Naive thymus-derived CD8-positive, alpha-beta T cell (primary cell): ENCODE data around the gene CHST11. TPM values are rescaled to one million over a fixed set of nuclear protein-coding genes. Genes with fewer than 3 reads are reported as not detected.

Source experiments
- ATAC-seq, 2 donors: fragments of 150-1000 bp; cut with Tn5 transposase in 1 of 2; sonication (Bioruptor Pico), chemical (Tn5 transposase) in 1 of 2; 1 replicate in 1 of 2; 2 replicates in 1 of 2; pipeline ENCODE4 v1.10.0; 2021; ENCODE audit warnings: mild to moderate bottlenecking in 2 of 2, moderate library complexity in 2 of 2
- POLR2A ChIA-PET: fragments of 350-600 bp; sonication (Branson Sonifier 250); formaldehyde crosslinking; loops from one replicate; lab custom pipeline; 2021; ENCODE audit warnings: antibody characterized with exemption; lab: Charles Lee
- DNase-seq, 10 donors: peaks; one replicate each; pipeline versions ENCODE4 v3.0.0 to v3.0.0-alpha.2; 2020 to 2022
- H3K27ac Mint-ChIP-seq, 10 donors: one replicate each; pipeline ENCODE4 v1.8.0; 2020 to 2022; ENCODE audit warnings: mild to moderate bottlenecking in 10 of 10, mixed read lengths in 10 of 10, moderate library complexity in 4 of 10, inconsistent platforms in 1 of 10
- H3K27me3 Mint-ChIP-seq, 5 donors: one replicate each; pipeline ENCODE4 v1.8.0; 2021 to 2022; ENCODE audit warnings: mixed read lengths in 5 of 5
- H3K36me3 Mint-ChIP-seq, 3 donors: one replicate each; pipeline ENCODE4 v1.8.0; 2020 to 2022; ENCODE audit warnings: mixed read lengths in 3 of 3, mild to moderate bottlenecking in 2 of 3, inconsistent platforms in 1 of 3
- H3K4me1 Mint-ChIP-seq, 4 donors: one replicate each; pipeline ENCODE4 v1.8.0; 2021 to 2022; ENCODE audit warnings: mixed read lengths in 4 of 4
- H3K4me3 Mint-ChIP-seq, 10 donors: one replicate each; pipeline ENCODE4 v1.8.0; 2020 to 2022; ENCODE audit warnings: mild to moderate bottlenecking in 10 of 10, mixed read lengths in 10 of 10, moderate library complexity in 6 of 10, inconsistent platforms in 1 of 10
- H3K9me3 Mint-ChIP-seq, 9 donors: one replicate each; pipeline ENCODE4 v1.8.0; 2020 to 2022; ENCODE audit warnings: mixed read lengths in 9 of 9, mild to moderate bottlenecking in 3 of 9, inconsistent platforms in 1 of 9, moderate library complexity in 1 of 9
- polyA plus RNA-seq, 3 donors: library from polyadenylated mRNA; unstranded; fragments of 300-500 nt; fragmentation: Illumina TruSeq; gene quantifications; one replicate each; pipeline ENCODE4 v1.2.3, GENCODE V29; 2021
- total RNA-seq, 8 experiments: library from RNA in 2 of 8; stranded (reverse) in 2 of 8; gene quantifications; one replicate each; pipeline ENCODE4 v1.2.3 and lab custom pipeline; 2021 to 2026

Gene CHST11
- total and polyA plus RNA-seq, 5 experiments from 2014 or later: 23.1 to 35.6 (median 26.8) TPM

- DNase-seq (no peak), ATAC-seq (no peak)
- H3K4me3 Mint-ChIP-seq: peak overlapping the region; percentile 87 to 100 (median 94)
- peak overlapping the region; percentile 22 to 96 (median 78) for H3K27ac Mint-ChIP-seq
- H3K27me3 Mint-ChIP-seq: no peaks in the 10 kb centered on the region
- peaks cover 0 to 3% (median 0%) of the 10 kb centered on the region in 9 donors for H3K9me3 Mint-ChIP-seq
- H3K36me3 Mint-ChIP-seq: peaks cover 0 to 5% (median 0%) of the 10 kb centered on the region in 3 donors
- H3K4me1 Mint-ChIP-seq: peaks cover 5 to 44% (median 35%) of the 10 kb centered on the region in 4 donors
- POLR2A ChIA-PET: interaction anchor here (0.5 to 3.4 kb wide), 4 partner anchors 11 to 174 kb away, joined by 3 to 25 read pairs (median 4); no protein-coding TSS in a partner anchor
Observed at GRCh38 chr12:104455578-104456416, 951 bp upstream of the CHST11 start.

- H3K4me1 Mint-ChIP-seq: peaks cover 9 to 56% (median 47%) of the 10 kb centered on the region in 4 donors
- DNase-seq (peak; percentile 19 to 69 (median 48)), ATAC-seq (peak; percentile 40 to 54)
- H3K27ac Mint-ChIP-seq: peak overlapping the region; percentile 88 to 98 (median 95)
- H3K4me3 Mint-ChIP-seq: peak overlapping the region; percentile 93 to 100 (median 98)
- POLR2A ChIA-PET: interaction anchor here (0.7 to 3.4 kb wide), 16 partner anchors 10 to 535 kb away, joined by 3 to 25 read pairs (median 4); no protein-coding TSS in a partner anchor
- H3K27me3 Mint-ChIP-seq: no peaks in the 10 kb centered on the region
- H3K36me3 Mint-ChIP-seq: peaks cover 0 to 5% (median 0%) of the 10 kb centered on the region in 3 donors
- no peaks in the 10 kb centered on the region for H3K9me3 Mint-ChIP-seq
Observed at GRCh38 chr12:104456950-104457745, 400 bp downstream of the CHST11 start.

- peak; percentile 45 to 70 (median 52) for DNase-seq
- Mint-ChIP-seq H3K27me3 (no peaks in the 10 kb centered on the region), H3K36me3 (peaks cover 0 to 5% (median 0%) of the 10 kb centered on the region in 3 donors), H3K27ac (peak overlapping the region; percentile 93 to 98 (median 96)), H3K4me3 (peak overlapping the region; percentile 93 to 100 (median 98)), H3K9me3 (no peaks in the 10 kb centered on the region), H3K4me1 (peaks cover 12 to 65% (median 56%) of the 10 kb centered on the region in 4 donors)
- POLR2A ChIA-PET: interaction anchor here (0.6 to 3.4 kb wide), 23 partner anchors 9 to 534 kb away, joined by 3 to 25 read pairs (median 4); no protein-coding TSS in a partner anchor
- peak; percentile 47 to 52 for ATAC-seq
Observed at GRCh38 chr12:104457746-104458693, 1.3 kb downstream of the CHST11 start.

- H3K27ac Mint-ChIP-seq: peak overlapping the region; percentile 89 to 98 (median 94)
- DNase-seq (no peak), ATAC-seq (no peak)
Observed at GRCh38 chr12:104458694-104459367, 2.1 kb downstream of the CHST11 start.

GRCh38 chr12:104459368-104459909 is 2.7 kb downstream of the CHST11 start:
- peak overlapping the region; percentile 91 to 100 (median 94) for H3K4me3 Mint-ChIP-seq
- peak overlapping the region; percentile 89 to 98 (median 94) for H3K27ac Mint-ChIP-seq
- POLR2A ChIA-PET: interaction anchor here (1.3 to 3.4 kb wide), 7 partner anchors 11 to 255 kb away, joined by 4 to 25 read pairs (median 6); no protein-coding TSS in a partner anchor
- ATAC-seq (no peak), DNase-seq (no peak)
- H3K27me3 Mint-ChIP-seq: no peaks in the 10 kb centered on the region
- peaks cover 20 to 76% (median 69%) of the 10 kb centered on the region in 4 donors for H3K4me1 Mint-ChIP-seq
- H3K36me3 Mint-ChIP-seq: peaks cover 0 to 5% (median 0%) of the 10 kb centered on the region in 3 donors
- H3K9me3 Mint-ChIP-seq: no peaks in the 10 kb centered on the region

More at GRCh38 chr12:104458694-104459367, 2.1 kb downstream of the CHST11 start:
- H3K36me3 Mint-ChIP-seq: peaks cover 0 to 5% (median 0%) of the 10 kb centered on the region in 3 donors
- POLR2A ChIA-PET: interaction anchor here (0.6 to 3.4 kb wide), 13 partner anchors 11 to 255 kb away, joined by 3 to 25 read pairs (median 5); no protein-coding TSS in a partner anchor
- H3K27me3 Mint-ChIP-seq: no peaks in the 10 kb centered on the region
- H3K9me3 Mint-ChIP-seq: no peaks in the 10 kb centered on the region
- peaks cover 19 to 70% (median 64%) of the 10 kb centered on the region in 4 donors for H3K4me1 Mint-ChIP-seq
- peak overlapping the region; percentile 91 to 100 (median 94) for H3K4me3 Mint-ChIP-seq

DNA sequence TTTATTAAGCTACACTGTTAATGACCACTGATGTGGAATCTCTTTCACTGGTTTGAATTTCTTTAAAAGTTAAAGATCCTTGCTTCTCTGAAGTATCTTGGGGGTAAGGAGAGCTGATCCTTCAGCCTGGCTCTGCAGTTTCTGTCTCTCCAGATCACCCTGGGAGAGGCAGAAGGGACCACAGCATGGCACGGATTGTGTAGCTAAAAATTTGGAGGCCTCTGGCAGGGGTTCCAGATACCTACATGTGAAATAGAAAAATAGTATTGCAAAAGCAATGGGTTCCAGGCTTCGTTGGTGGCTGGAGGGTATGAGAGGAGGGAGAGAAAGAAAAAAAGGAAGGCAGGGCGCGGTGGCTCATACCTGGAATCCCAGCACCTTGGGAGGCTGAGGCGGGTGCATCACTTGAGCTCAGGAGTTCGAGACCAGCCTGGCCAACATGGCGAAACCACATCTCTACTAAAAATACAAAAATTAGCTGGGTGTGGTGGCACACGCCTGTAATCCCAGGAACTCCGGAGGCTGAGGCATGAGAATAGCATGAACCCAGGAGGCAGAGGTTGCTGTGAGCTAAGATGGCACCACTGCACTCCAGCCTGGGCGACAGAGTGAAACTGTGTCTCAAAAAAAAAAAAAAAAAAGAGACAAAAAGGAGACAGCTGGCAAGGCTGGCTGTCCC is 3.4 kb downstream of the CHST11 start:
- Mint-ChIP-seq H3K36me3 (peaks cover 0 to 5% (median 0%) of the 10 kb centered on the region in 3 donors), H3K4me1 (peaks cover 25 to 78% (median 75%) of the 10 kb centered on the region in 4 donors), H3K4me3 (peak overlapping the region; percentile 91 to 100 (median 94)), H3K9me3 (no peaks in the 10 kb centered on the region), H3K27me3 (no peaks in the 10 kb centered on the region), H3K27ac (peak overlapping the region; percentile 89 to 98 (median 94))
- no peak for DNase-seq
- POLR2A ChIA-PET: interaction anchor here (1.7 to 3.1 kb wide), 4 partner anchors 10 to 38 kb away, joined by 4 to 10 read pairs (median 8); no protein-coding TSS in a partner anchor
- no peak for ATAC-seq

DNA sequence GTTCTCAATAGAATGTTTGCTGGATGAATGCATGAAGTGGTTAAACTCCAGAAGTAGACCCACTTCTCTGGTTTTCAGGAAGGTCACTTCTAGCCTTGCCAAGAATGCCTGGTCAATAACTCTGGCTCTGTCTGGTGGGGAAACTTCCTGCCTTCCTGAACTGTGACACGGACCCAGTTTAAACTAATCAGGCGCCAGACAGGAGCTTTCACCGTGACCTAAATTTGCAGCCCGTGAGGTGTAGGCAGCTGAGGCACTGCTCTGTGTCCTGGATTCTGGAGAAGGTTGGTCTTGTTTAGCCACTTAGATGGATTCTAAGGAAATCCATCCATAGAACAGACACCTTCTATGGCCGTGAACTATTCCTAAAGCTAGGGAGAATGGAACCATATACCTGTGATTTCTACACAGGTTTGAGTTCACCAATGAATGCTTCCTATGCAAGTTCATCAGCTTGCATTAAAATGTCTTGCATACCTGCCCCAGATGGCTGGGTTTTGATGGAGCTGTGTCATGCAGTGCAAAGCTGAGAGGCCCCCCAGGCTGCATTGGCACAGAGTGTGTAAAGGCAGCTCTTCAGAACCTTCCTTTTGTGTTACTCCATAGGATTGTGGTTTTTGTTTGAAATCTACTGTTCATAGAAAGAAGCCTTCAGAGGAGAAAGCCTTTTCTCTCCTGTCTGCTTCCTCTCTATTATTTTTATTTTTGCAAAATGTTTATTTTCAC is 4.4 kb downstream of the CHST11 start:
- ATAC-seq (no peak), DNase-seq (no peak)
- Mint-ChIP-seq H3K36me3 (peaks cover 0 to 5% (median 0%) of the 10 kb centered on the region in 3 donors), H3K4me1 (peaks cover 27 to 79% (median 74%) of the 10 kb centered on the region in 4 donors), H3K27ac (peak overlapping the region; percentile 6 to 98 (median 92)), H3K4me3 (peak overlapping the region; percentile 36 to 94 (median 67)), H3K27me3 (no peaks in the 10 kb centered on the region), H3K9me3 (no peaks in the 10 kb centered on the region)
- POLR2A ChIA-PET: interaction anchor here (0.7 to 3.1 kb wide), 6 partner anchors 9 to 188 kb away, joined by 3 to 10 read pairs (median 6); no protein-coding TSS in a partner anchor

DNA sequence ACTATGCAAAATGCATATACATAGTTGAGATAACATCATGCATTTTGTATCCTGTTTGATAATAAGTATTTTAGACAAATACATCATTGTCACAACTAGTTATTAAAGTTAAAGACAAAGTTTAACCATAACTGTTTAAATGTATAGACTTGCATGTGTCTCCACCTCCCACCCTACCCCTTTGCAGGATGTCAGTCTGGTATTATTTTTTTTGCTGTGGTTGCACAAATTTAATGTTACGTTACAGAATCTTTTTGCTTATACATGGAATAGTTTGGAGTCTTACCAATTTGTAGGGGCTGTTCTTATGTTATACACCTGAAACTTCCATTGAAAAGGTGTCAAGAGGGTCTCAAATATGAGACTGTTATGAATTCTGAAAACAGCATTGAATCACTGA is 5.6 kb downstream of the CHST11 start:
- ATAC-seq (no peak), DNase-seq (no peak)
- POLR2A ChIA-PET: interaction anchor here (0.5 to 1.0 kb wide), 2 partner anchors 23 to 398 kb away, joined by 3 to 5 read pairs; no protein-coding TSS in a partner anchor
- Mint-ChIP-seq H3K9me3 (no peaks in the 10 kb centered on the region), H3K4me1 (peaks cover 31 to 85% (median 81%) of the 10 kb centered on the region in 4 donors), H3K27me3 (no peaks in the 10 kb centered on the region), H3K4me3 (peak overlapping the region; percentile 49 to 88 (median 85)), H3K36me3 (peaks cover 0 to 5% (median 0%) of the 10 kb centered on the region in 3 donors), H3K27ac (peak overlapping the region; percentile 72 to 98 (median 94))

DNA sequence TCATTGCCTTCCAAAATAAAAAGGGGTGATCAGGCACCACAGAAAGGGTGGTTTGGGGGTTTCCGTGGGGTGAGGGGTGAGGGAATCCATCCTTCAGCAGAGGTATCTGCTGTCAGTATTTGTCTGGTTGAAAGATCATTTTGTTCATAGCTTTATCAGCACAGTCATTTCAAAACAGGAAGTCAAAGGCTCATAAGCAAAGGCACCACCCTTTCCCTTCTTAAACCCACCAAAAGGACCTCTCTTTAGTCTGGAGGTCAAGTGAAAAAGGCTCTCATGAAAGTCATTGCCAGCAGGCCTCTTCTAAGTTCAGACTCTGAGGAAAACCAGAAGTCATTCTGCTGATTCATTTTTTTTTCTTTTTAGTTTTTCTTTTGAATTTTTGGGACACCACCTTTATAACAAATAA is 6.2 kb downstream of the CHST11 start:
- Mint-ChIP-seq H3K36me3 (no peaks in the 10 kb centered on the region), H3K4me3 (peak overlapping the region; percentile 49 to 88 (median 85)), H3K27ac (peak overlapping the region; percentile 72 to 98 (median 94)), H3K4me1 (peaks cover 37 to 91% (median 87%) of the 10 kb centered on the region in 4 donors), H3K27me3 (no peaks in the 10 kb centered on the region), H3K9me3 (no peaks in the 10 kb centered on the region)
- POLR2A ChIA-PET: interaction anchor here (0.5 to 1.7 kb wide), 4 partner anchors 11 to 399 kb away, joined by 3 to 6 read pairs (median 4); no protein-coding TSS in a partner anchor
- DNase-seq (peak in 8 of 10 donors; percentile 21 to 65 (median 46)), ATAC-seq (peak; percentile 59 to 69)
